Activated CD4-positive, alpha-beta memory T cell treated with anti-CD3 and anti-CD28 coated beads, Interleukin-2, amount 10 ng/mL, durations not matched to agents 7 days and 5 days (primary cell): ENCODE results near the gene CCDC175. TPM values are rescaled to one million over a fixed set of nuclear protein-coding genes. Genes with fewer than 3 reads are reported as not detected.

Source experiments
- CTCF ChIA-PET: fragments of 350-600 bp; sonication (Branson Sonifier 250); formaldehyde crosslinking; loops from one replicate; lab custom pipeline; 2021; ENCODE audit warnings: antibody characterized with exemption, inconsistent platforms; lab: Charles Lee
- POLR2A ChIA-PET: fragments of 350-600 bp; sonication (Branson Sonifier 250); formaldehyde crosslinking; loops from one replicate; lab custom pipeline; 2021; ENCODE audit warnings: antibody characterized with exemption; lab: Charles Lee
- DNase-seq: peaks from one replicate; pipeline ENCODE4 v3.0.0-alpha.2; 2020
- H3K27ac Mint-ChIP-seq: one replicate; pipeline ENCODE4 v1.8.0; 2021; ENCODE audit warnings: mild to moderate bottlenecking, mixed read lengths
- H3K27me3 Mint-ChIP-seq: one replicate; pipeline ENCODE4 v1.8.0; 2021; ENCODE audit warnings: mixed read lengths
- H3K36me3 Mint-ChIP-seq: one replicate; pipeline ENCODE4 v1.8.0; 2021; ENCODE audit warnings: low read depth, mixed read lengths
- H3K4me1 Mint-ChIP-seq: one replicate; pipeline ENCODE4 v1.8.0; 2021; ENCODE audit warnings: mixed read lengths
- H3K4me3 Mint-ChIP-seq: one replicate; pipeline ENCODE4 v1.8.0; 2021; ENCODE audit warnings: mild to moderate bottlenecking, mixed read lengths
- H3K9me3 Mint-ChIP-seq: one replicate; pipeline ENCODE4 v1.8.0; 2021; ENCODE audit warnings: mixed read lengths
- total RNA-seq, 2 experiments: library from RNA; stranded (reverse); gene quantifications; one replicate each; pipeline ENCODE4 v1.2.3, GENCODE V29; 2021

The CCDC175 gene
- total RNA-seq, 2 experiments from 2014 or later: not detected

GRCh38 chr14:59484639-59485175, 91.9 kb downstream of the CCDC175 start:
- DNase-seq: no peak
- peaks cover 19% of the 10 kb centered on the region for H3K36me3 Mint-ChIP-seq
- H3K27ac Mint-ChIP-seq: peak overlapping the region; percentile 88
- ChIA-PET POLR2A (interaction anchor here (0.6 to 2.6 kb wide), 12 partner anchors 10 to 1187 kb away, joined by 3 to 19 read pairs (median 6); partner anchors contain the start of genes ARID4A, DAAM1, GPR135 and PPM1A), CTCF (interaction anchor here (0.9 to 1.7 kb wide), 7 partner anchors 8 to 91 kb away, joined by 3 to 9 read pairs (median 5); no protein-coding TSS in a partner anchor)
- peaks cover 70% of the 10 kb centered on the region for H3K4me1 Mint-ChIP-seq
- H3K4me3 Mint-ChIP-seq: peak overlapping the region; percentile 94
- H3K9me3 Mint-ChIP-seq: no peaks in the 10 kb centered on the region
- H3K27me3 Mint-ChIP-seq: no peaks in the 10 kb centered on the region

GRCh38 chr14:59483819-59484638, 92.6 kb downstream of the CCDC175 start, which contains the start of the genes JKAMP and L3HYPDH:
JKAMP (plus strand) TSS chr14:59484517; CDS start chr14:59484590, 73 bp downstream.
L3HYPDH (minus strand) TSS chr14:59484408; CDS start chr14:59484316, 92 bp downstream.
- Mint-ChIP-seq H3K27ac (peak within 1 kb of the TSS; percentile 88), H3K4me1 (peaks cover 67% of the 10 kb centered on the region), H3K4me3 (peak within 1 kb of the TSS; percentile 94), H3K36me3 (peaks cover 13% of the 10 kb centered on the region), H3K27me3 (no peaks in the 10 kb centered on the region), H3K9me3 (no peaks in the 10 kb centered on the region)
- CTCF ChIA-PET: interaction anchor here (0.9 to 1.7 kb wide), 7 partner anchors 8 to 92 kb away, joined by 3 to 9 read pairs (median 5); no protein-coding TSS in a partner anchor
- POLR2A ChIA-PET: interaction anchor here (0.6 to 2.6 kb wide), 16 partner anchors 10 to 1186 kb away, joined by 3 to 19 read pairs (median 5); partner anchors contain the start of genes ARID4A, DAAM1, GPR135 and KIAA0586
- peak; percentile 97 for DNase-seq

GRCh38 chr14:59483363-59483762, 93.2 kb downstream of the CCDC175 start:
- peaks cover 13% of the 10 kb centered on the region for H3K36me3 Mint-ChIP-seq
- POLR2A ChIA-PET: interaction anchor here (1.0 to 2.6 kb wide), 10 partner anchors 13 to 1186 kb away, joined by 3 to 19 read pairs (median 6); partner anchors contain the start of genes ARID4A, DAAM1, GPR135 and KIAA0586
- CTCF ChIA-PET: interaction anchor here (1.2 to 1.4 kb wide), 3 partner anchors 10 to 848 kb away, joined by 4 to 5 read pairs (median 5); no protein-coding TSS in a partner anchor
- peaks cover 62% of the 10 kb centered on the region for H3K4me1 Mint-ChIP-seq
- H3K27ac Mint-ChIP-seq: peak overlapping the region; percentile 88
- H3K4me3 Mint-ChIP-seq: peak overlapping the region; percentile 94
- no peak for DNase-seq
- H3K9me3 Mint-ChIP-seq: no peaks in the 10 kb centered on the region
- H3K27me3 Mint-ChIP-seq: no peaks in the 10 kb centered on the region

GRCh38 chr14:59482541-59483331, 93.9 kb downstream of the CCDC175 start:
- Mint-ChIP-seq H3K4me1 (peaks cover 59% of the 10 kb centered on the region), H3K27ac (peak overlapping the region; percentile 88), H3K36me3 (peaks cover 11% of the 10 kb centered on the region), H3K9me3 (no peaks in the 10 kb centered on the region), H3K27me3 (no peaks in the 10 kb centered on the region), H3K4me3 (peak overlapping the region; percentile 94)
- DNase-seq: no peak
- CTCF ChIA-PET: interaction anchor here (1.3 to 1.4 kb wide), 2 partner anchors 9 to 849 kb away, joined by 4 to 5 read pairs; no protein-coding TSS in a partner anchor
- POLR2A ChIA-PET: interaction anchor here (0.8 to 2.6 kb wide), 7 partner anchors 14 to 1055 kb away, joined by 3 to 19 read pairs (median 7); partner anchors contain the start of genes DAAM1, GPR135, KIAA0586 and PPM1A

GRCh38 chr14:59481871-59482540, 94.6 kb downstream of the CCDC175 start:
- Mint-ChIP-seq H3K27me3 (no peaks in the 10 kb centered on the region), H3K4me1 (peaks cover 60% of the 10 kb centered on the region), H3K36me3 (peaks cover 10% of the 10 kb centered on the region), H3K4me3 (peak overlapping the region; percentile 94), H3K9me3 (no peaks in the 10 kb centered on the region), H3K27ac (peak overlapping the region; percentile 63)
- no peak for DNase-seq
- ChIA-PET POLR2A (interaction anchor here (0.8 kb wide), 1 partner anchor 16 kb away, joined by 3 read pairs; the partner anchor contains the start of gene GPR135), CTCF (interaction anchor here (1.3 to 1.4 kb wide), 2 partner anchors 8 to 849 kb away, joined by 4 to 5 read pairs; no protein-coding TSS in a partner anchor)

- Mint-ChIP-seq H3K4me1 (peaks cover 62% of the 10 kb centered on the region), H3K27me3 (no peaks in the 10 kb centered on the region), H3K4me3 (peak overlapping the region; percentile 34), H3K36me3 (peaks cover 10% of the 10 kb centered on the region), H3K27ac (no peak overlapping the region), H3K9me3 (no peaks in the 10 kb centered on the region)
- POLR2A ChIA-PET: no interaction called here
- CTCF ChIA-PET: no interaction called here
- no peak for DNase-seq
Observed at GRCh38 chr14:59481407-59481806, 95.2 kb downstream of the CCDC175 start.

- Mint-ChIP-seq H3K27me3 (no peaks in the 10 kb centered on the region), H3K9me3 (no peaks in the 10 kb centered on the region), H3K36me3 (peaks cover 10% of the 10 kb centered on the region), H3K4me3 (peak overlapping the region; percentile 55), H3K27ac (peak overlapping the region; percentile 44), H3K4me1 (peaks cover 50% of the 10 kb centered on the region)
- CTCF ChIA-PET: no interaction called here
- POLR2A ChIA-PET: no interaction called here
- DNase-seq: no peak
Observed at GRCh38 chr14:59480166-59480565, 96.4 kb downstream of the CCDC175 start.

- H3K4me1 Mint-ChIP-seq: peaks cover 49% of the 10 kb centered on the region
- DNase-seq: no peak
- H3K4me3 Mint-ChIP-seq: no peak overlapping the region
- ChIA-PET CTCF (no interaction called here), POLR2A (interaction anchor here (1.1 kb wide), 1 partner anchor 14 kb away, joined by 4 read pairs; the partner anchor contains the start of gene GPR135)
- H3K9me3 Mint-ChIP-seq: no peaks in the 10 kb centered on the region
- H3K27ac Mint-ChIP-seq: no peak overlapping the region
- peaks cover 17% of the 10 kb centered on the region for H3K36me3 Mint-ChIP-seq
- H3K27me3 Mint-ChIP-seq: no peaks in the 10 kb centered on the region
Observed at GRCh38 chr14:59478540-59478939, 98.1 kb downstream of the CCDC175 start.

- no peak for DNase-seq
- peaks cover 21% of the 10 kb centered on the region for H3K4me1 Mint-ChIP-seq
- H3K9me3 Mint-ChIP-seq: no peaks in the 10 kb centered on the region
- CTCF ChIA-PET: interaction anchor here (1.0 to 1.5 kb wide), 2 partner anchors 9 to 102 kb away, joined by 3 read pairs; partner anchors contain the start of genes JKAMP and L3HYPDH
- H3K27ac Mint-ChIP-seq: no peak overlapping the region
- peaks cover 23% of the 10 kb centered on the region for H3K36me3 Mint-ChIP-seq
- no peak overlapping the region for H3K4me3 Mint-ChIP-seq
- H3K27me3 Mint-ChIP-seq: no peaks in the 10 kb centered on the region
- POLR2A ChIA-PET: interaction anchor here (1.3 kb wide), 1 partner anchor 11 kb away, joined by 3 read pairs; no protein-coding TSS in a partner anchor
Observed at GRCh38 chr14:59475709-59476108, 100.9 kb downstream of the CCDC175 start.

- CTCF ChIA-PET: interaction anchor here (1.7 to 1.9 kb wide), 2 partner anchors 9 to 10 kb away, joined by 4 to 8 read pairs; partner anchors contain the start of genes JKAMP and L3HYPDH
- Mint-ChIP-seq H3K27me3 (no peaks in the 10 kb centered on the region), H3K4me1 (peaks cover 10% of the 10 kb centered on the region), H3K27ac (no peak overlapping the region), H3K9me3 (no peaks in the 10 kb centered on the region), H3K4me3 (no peak overlapping the region), H3K36me3 (peaks cover 23% of the 10 kb centered on the region)
- POLR2A ChIA-PET: interaction anchor here (1.8 kb wide), 1 partner anchor 9 kb away, joined by 9 read pairs; the partner anchor contains the start of gene GPR135
- no peak for DNase-seq
Observed at GRCh38 chr14:59474172-59474571, 102.4 kb downstream of the CCDC175 start.
